ENCODE data around the gene WBP1. TPM values are rescaled to one million over a fixed set of nuclear protein-coding genes. Genes with fewer than 3 reads are reported as not detected.
"Not testable (repeated sequence)": the region's sequence is repeated elsewhere in the genome, so short reads cannot be mapped to it uniquely, and the experiment has no call there.

The WBP1 gene
- total RNA-seq, 2 donors from 2014 or later, result 27.4 to 47.1 TPM

GRCh38 chr2:74474481-74474880, 16.2 kb downstream of the WBP1 start:
- ATAC-seq (ENCODE audit: insufficient number of reproducible peaks, low FRiP score, low read depth), result no peak
- no peak overlapping the region for H3K27ac ChIP-seq
- TF ChIP-seq, protein P1, sequence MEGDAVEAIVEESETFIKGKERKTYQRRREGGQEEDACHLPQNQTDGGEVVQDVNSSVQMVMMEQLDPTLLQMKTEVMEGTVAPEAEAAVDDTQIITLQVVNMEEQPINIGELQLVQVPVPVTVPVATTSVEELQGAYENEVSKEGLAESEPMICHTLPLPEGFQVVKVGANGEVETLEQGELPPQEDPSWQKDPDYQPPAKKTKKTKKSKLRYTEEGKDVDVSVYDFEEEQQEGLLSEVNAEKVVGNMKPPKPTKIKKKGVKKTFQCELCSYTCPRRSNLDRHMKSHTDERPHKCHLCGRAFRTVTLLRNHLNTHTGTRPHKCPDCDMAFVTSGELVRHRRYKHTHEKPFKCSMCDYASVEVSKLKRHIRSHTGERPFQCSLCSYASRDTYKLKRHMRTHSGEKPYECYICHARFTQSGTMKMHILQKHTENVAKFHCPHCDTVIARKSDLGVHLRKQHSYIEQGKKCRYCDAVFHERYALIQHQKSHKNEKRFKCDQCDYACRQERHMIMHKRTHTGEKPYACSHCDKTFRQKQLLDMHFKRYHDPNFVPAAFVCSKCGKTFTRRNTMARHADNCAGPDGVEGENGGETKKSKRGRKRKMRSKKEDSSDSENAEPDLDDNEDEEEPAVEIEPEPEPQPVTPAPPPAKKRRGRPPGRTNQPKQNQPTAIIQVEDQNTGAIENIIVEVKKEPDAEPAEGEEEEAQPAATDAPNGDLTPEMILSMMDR (IDR thresholded peaks at IDR 0.05), result no peak

DNA sequence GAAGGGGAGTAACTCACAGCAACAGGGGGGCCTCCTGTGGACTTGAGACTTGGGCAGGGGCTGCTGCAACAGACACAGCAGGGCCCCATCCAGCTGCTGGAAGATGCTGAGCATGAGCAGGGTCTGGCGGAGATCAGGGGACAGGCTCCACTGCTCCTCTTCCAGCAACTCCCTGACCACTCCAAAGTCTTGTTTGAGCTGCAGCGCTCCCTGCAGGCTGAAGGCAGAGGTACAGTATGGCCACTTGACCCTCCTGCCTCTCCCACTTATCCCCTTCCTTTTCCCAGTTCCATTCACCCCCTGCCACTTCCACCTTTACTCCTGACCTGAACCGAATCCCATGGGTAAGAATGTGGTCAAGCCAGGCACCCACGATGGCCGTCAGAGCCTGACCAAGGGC, 16.7 kb downstream of the WBP1 start:
- Histone ChIP-seq H3K9me3 (no peaks in the 10 kb centered on the region), H3K27ac (no peak overlapping the region), H3K4me1 (ENCODE audit: control insufficient read depth in 1 of 2, low read depth in 2 of 2) (peaks cover 13 to 16% of the 10 kb centered on the region in 2 donors), H3K36me3 (peaks cover 10% of the 10 kb centered on the region), H3K4me3 (no peak overlapping the region), H3K27me3 (replicated peaks; ENCODE audit: insufficient read depth) (no peaks in the 10 kb centered on the region)
- ATAC-seq (ENCODE audit: insufficient number of reproducible peaks, low FRiP score, low read depth), result no peak
- no peak for DNase-seq (ENCODE audit: low spot score)
- TF ChIP-seq, protein P1 (IDR thresholded peaks at IDR 0.05), result no peak

More at GRCh38 chr2:74474481-74474880, 16.2 kb downstream of the WBP1 start:
- no peaks in the 10 kb centered on the region for H3K27me3 ChIP-seq (replicated peaks; ENCODE audit: insufficient read depth)
- no peaks in the 10 kb centered on the region for H3K9me3 ChIP-seq
- DNase-seq (ENCODE audit: low spot score), result no peak
- H3K4me1 ChIP-seq (ENCODE audit: control insufficient read depth in 1 of 2, low read depth in 2 of 2), result peaks cover 13 to 16% of the 10 kb centered on the region in 2 donors
- H3K4me3 ChIP-seq, result no peak overlapping the region
- peaks cover 10% of the 10 kb centered on the region for H3K36me3 ChIP-seq

DNA sequence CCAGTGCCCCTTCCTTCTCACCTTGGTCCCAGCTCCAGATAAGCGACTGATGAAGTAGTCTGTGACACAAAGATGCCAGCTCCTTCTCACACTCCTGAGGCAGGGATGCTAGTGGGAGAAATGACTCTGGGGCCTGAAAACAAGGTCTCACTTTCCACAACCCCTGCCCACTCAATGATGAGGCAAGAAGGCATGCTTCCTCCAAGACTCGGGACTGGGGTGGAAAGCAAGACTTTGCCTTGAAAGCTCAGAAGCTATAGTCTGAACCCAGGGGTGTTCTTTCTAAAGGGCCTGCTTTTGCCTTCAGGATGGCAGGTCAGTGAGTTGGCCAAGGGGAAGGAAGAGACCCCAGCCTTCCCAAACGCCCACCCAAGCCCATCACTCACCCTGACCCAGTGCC, 23.2 kb downstream of the WBP1 start:
- Histone ChIP-seq H3K9me3 (no peaks in the 10 kb centered on the region), H3K27me3 (replicated peaks; ENCODE audit: insufficient read depth) (no peaks in the 10 kb centered on the region), H3K4me3 (peak overlapping the region; percentile 100), H3K36me3 (peaks cover 13% of the 10 kb centered on the region), H3K4me1 (ENCODE audit: control insufficient read depth in 1 of 2, low read depth in 2 of 2) (peaks cover 23 to 35% of the 10 kb centered on the region in 2 donors), H3K27ac (peak overlapping the region in 1 of 2 donors; percentile 88)
- TF ChIP-seq, protein P1 (IDR thresholded peaks at IDR 0.05), result no peak
- ATAC-seq (ENCODE audit: insufficient number of reproducible peaks, low FRiP score, low read depth) (no peak), DNase-seq (ENCODE audit: low spot score) (no peak)

- Histone ChIP-seq H3K4me3 (peak overlapping the region; percentile 100), H3K27ac (peak overlapping the region; percentile 88 to 94), H3K36me3 (peaks cover 18% of the 10 kb centered on the region), H3K4me1 (ENCODE audit: control insufficient read depth in 1 of 2, low read depth in 2 of 2) (peaks cover 23 to 35% of the 10 kb centered on the region in 2 donors), H3K9me3 (no peaks in the 10 kb centered on the region), H3K27me3 (replicated peaks; ENCODE audit: insufficient read depth) (no peaks in the 10 kb centered on the region)
- TF ChIP-seq, protein P1 (IDR thresholded peaks at IDR 0.05), result no peak
- DNase-seq (ENCODE audit: low spot score) (no peak), ATAC-seq (ENCODE audit: insufficient number of reproducible peaks, low FRiP score, low read depth) (peak; percentile 26)
Observed at GRCh38 chr2:74481961-74482800, 23.9 kb downstream of the WBP1 start.

DNA sequence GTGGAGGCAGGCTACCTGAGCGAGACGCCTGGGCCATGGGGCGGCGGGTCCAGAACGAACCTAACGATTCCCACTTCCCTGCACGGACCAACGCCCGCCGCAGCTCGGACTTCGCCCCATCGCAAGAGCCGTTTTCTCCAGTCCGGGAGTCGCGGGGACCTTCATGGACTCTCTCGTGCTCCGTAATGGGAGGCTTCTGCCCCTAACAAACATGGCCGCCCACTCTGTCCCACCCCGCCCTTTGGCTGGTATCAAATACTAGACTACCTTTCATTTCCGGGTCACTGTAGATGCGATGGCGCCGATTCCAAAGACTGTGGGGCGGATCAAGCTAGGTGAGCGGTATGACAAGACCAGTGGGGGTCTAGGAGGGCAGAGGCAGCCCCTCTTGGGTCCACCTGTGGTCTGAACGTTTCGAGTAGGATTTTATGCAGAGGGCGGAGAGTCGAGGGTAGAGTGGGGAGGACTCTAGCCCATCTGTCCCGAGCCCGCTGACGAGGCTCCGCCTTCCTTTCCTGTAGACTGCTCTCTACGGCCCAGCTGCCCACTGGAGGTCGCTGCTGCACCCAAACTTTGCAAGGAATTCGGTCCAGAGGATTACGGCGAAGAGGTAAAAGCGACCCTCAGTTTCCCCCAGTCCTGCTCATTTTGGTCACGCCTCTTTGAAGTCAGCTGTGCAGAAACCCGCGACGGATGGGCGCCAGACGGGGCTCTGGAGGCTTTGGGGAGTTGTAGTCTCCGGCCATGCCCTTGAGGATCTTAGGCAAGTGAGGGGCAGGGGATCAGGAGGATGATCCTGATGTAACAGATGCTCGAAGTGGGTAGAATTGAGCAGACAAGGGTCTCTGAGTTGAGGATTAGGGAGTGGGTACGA, 24.8 kb downstream of the WBP1 start, which contains the start of the genes CCDC142 and TTC31:
CCDC142 (minus strand) TSS at position 198 of the 874 bp plus-strand sequence; CDS start at position 37, 161 bp downstream.
TTC31 (plus strand) TSS at position 281 of the 874 bp plus-strand sequence; CDS start at position 296, 15 bp downstream.
- DNase-seq (ENCODE audit: low spot score) (peak; percentile 95), ATAC-seq (ENCODE audit: insufficient number of reproducible peaks, low FRiP score, low read depth) (peak; percentile 100)
- H3K27me3 ChIP-seq (replicated peaks; ENCODE audit: insufficient read depth), result no peaks in the 10 kb centered on the region
- TF ChIP-seq, protein P1 (IDR thresholded peaks at IDR 0.05), result peak; percentile 78
- H3K27ac ChIP-seq, result peak within 1 kb of the TSS; percentile 88 to 94
- H3K9me3 ChIP-seq, result no peaks in the 10 kb centered on the region
- H3K4me1 ChIP-seq (ENCODE audit: control insufficient read depth in 1 of 2, low read depth in 2 of 2), result peaks cover 23 to 35% of the 10 kb centered on the region in 2 donors
- peak within 1 kb of the TSS; percentile 100 for H3K4me3 ChIP-seq
- peaks cover 17% of the 10 kb centered on the region for H3K36me3 ChIP-seq

DNA sequence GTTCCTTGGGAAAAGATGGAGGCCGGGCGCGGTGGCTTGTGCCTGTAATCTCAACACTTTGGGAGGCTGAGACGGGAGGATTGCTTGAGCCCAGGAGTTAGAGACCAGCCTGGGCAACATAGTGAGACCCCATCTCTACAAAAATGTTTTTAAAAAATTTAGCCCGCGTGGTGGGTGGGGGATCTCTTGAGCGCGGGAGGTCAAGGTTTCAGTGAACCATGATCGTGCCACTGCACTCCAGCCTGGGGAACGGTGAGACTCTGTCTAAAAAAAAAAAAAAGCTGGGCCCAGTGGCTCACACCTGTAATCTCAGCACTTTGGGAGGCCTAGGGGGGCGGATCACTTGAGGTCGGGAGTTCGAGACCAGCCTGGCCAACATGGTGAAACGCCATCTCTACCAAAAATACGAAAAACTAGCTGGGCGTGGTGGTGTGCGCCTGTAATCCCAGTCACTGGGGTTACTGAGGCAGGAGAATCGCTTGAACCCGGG, 25.5 kb downstream of the WBP1 start:
- peak overlapping the region in 1 of 2 donors; percentile 88 for H3K27ac ChIP-seq

More for the DNA sequence above, 25.5 kb downstream of the WBP1 start:
- not testable (repeated sequence) for DNase-seq (ENCODE audit: low spot score); H3K9me3 ChIP-seq; H3K27me3 ChIP-seq (replicated peaks; ENCODE audit: insufficient read depth); ATAC-seq (ENCODE audit: insufficient number of reproducible peaks, low FRiP score, low read depth)
- peak overlapping the region; percentile 100 for H3K4me3 ChIP-seq
- H3K4me1 ChIP-seq (ENCODE audit: control insufficient read depth in 1 of 2, low read depth in 2 of 2), result peaks cover 23 to 35% of the 10 kb centered on the region in 2 donors
- H3K36me3 ChIP-seq, result peaks cover 13% of the 10 kb centered on the region
